Suppressor macrophage treated with lipopolysaccharide for 1 hour (primary cell): ENCODE data around the gene RAB42.

Experiments
- DNase-seq, 3 donors: peaks; one replicate each; pipeline ENCODE4 v3.0.0-alpha.2; 2020 to 2022

The RAB42 gene

GRCh38 chr1:28591708-28592320, at the start of gene RAB42:
Gene RAB42, plus strand, starts transcription at chr1:28592265. Its CDS starts 247 bp downstream, at chr1:28592512.
- DNase-seq: peak; percentile 38 to 81 (median 69)

GRCh38 chr1:28545246-28545628, 46.8 kb upstream of the RAB42 start:
- no peak for DNase-seq

- DNase-seq: no peak
These were observed 43.7 kb upstream of the RAB42 start for GRCh38 chr1:28548318-28548717.

- no peak for DNase-seq
These were observed 40.7 kb upstream of the RAB42 start for GRCh38 chr1:28551381-28551780.

- DNase-seq: peak; percentile 98 to 99 (median 99)
These were observed 39.1 kb upstream of the RAB42 start, which contains the start of gene TRNAU1AP for GRCh38 chr1:28552758-28553663. Gene TRNAU1AP, plus strand, starts transcription at chr1:28553085. Its CDS starts 26 bp downstream, at chr1:28553111.

GRCh38 chr1:28560886-28561285, 31.2 kb upstream of the RAB42 start:
- no peak for DNase-seq

- DNase-seq: no peak
These were observed 27.8 kb upstream of the RAB42 start for GRCh38 chr1:28564310-28564709.

GRCh38 chr1:28565040-28565439, 27.0 kb upstream of the RAB42 start:
- no peak for DNase-seq

GRCh38 chr1:28565726-28566125, 26.3 kb upstream of the RAB42 start:
- no peak for DNase-seq

- no peak for DNase-seq
These were observed 25.1 kb upstream of the RAB42 start for GRCh38 chr1:28566931-28567330.

- no peak for DNase-seq
These were observed 20.2 kb upstream of the RAB42 start for GRCh38 chr1:28571911-28572310.

GRCh38 chr1:28572891-28573290, 19.2 kb upstream of the RAB42 start:
- DNase-seq: peak in 1 of 3 donors; percentile 21

- DNase-seq: no peak
These were observed 18.5 kb upstream of the RAB42 start for GRCh38 chr1:28573564-28573963.

GRCh38 chr1:28577052-28577678, 14.9 kb upstream of the RAB42 start:
- peak; percentile 29 to 38 (median 33) for DNase-seq

- peak in 1 of 3 donors; percentile 11 for DNase-seq
These were observed 14.1 kb upstream of the RAB42 start for GRCh38 chr1:28577738-28578536.

GRCh38 chr1:28578696-28579218, 13.3 kb upstream of the RAB42 start:
- no peak for DNase-seq

GRCh38 chr1:28579401-28579800, 12.7 kb upstream of the RAB42 start:
- DNase-seq: no peak

- DNase-seq: peak; percentile 29 to 37 (median 35)
These were observed 11.1 kb upstream of the RAB42 start for GRCh38 chr1:28580722-28581530.

GRCh38 chr1:28581531-28582247, 10.4 kb upstream of the RAB42 start:
- peak; percentile 98 for DNase-seq

- DNase-seq: peak in 2 of 3 donors; percentile 17 to 25
These were observed 9.8 kb upstream of the RAB42 start for GRCh38 chr1:28582248-28582615.
